Heart left ventricle (tissue), 16 donors: ENCODE data around the gene GORAB. TPM values are rescaled to one million over a fixed set of nuclear protein-coding genes. Genes with fewer than 3 reads are reported as not detected.

ENCODE experiments used
- ATAC-seq, 4 donors: fragments of 200-7000 bp; cut with Tn5 transposase; one replicate each; pipeline ENCODE4 v1.9.1; 2020 to 2022; ENCODE audit warnings: moderate library complexity in 4 of 4, mild to moderate bottlenecking in 3 of 4, moderate number of reproducible peaks in 1 of 4
- DNase-seq, 5 donors: peaks; one replicate each; pipeline ENCODE4 v3.0.0-alpha.2; 2020
- H3K27ac ChIP-seq, 12 donors: fragments of 200-600 bp; sonication (generic) in 4 of 12; one replicate each; pipeline versions ENCODE4 v1.5.0 to v1.8.0; 2016 to 2022; ENCODE audit warnings: mild to moderate bottlenecking in 2 of 12
- H3K27me3 ChIP-seq, 9 donors: fragments of 200-600 bp; sonication (generic) in 2 of 9; one replicate each; pipeline versions ENCODE4 v1.5.1 to v1.8.0; 2016 to 2022; ENCODE audit warnings: mild to moderate bottlenecking in 3 of 9
- H3K36me3 ChIP-seq, 9 donors: fragments of 200-600 bp; sonication (generic) in 2 of 9; one replicate each; pipeline versions ENCODE4 v1.5.0 to v1.8.0; 2018 to 2022; ENCODE audit warnings: mild to moderate bottlenecking in 2 of 9
- H3K4me1 ChIP-seq, 12 donors: fragments of 200-600 bp; sonication (generic) in 4 of 12; one replicate each; pipeline versions ENCODE4 v1.5.0 to v1.8.0; 2016 to 2022; ENCODE audit warnings: mild to moderate bottlenecking in 3 of 12
- H3K4me3 ChIP-seq, 12 donors: fragments of 200-600 bp; sonication (generic) in 4 of 12; one replicate each; pipeline versions ENCODE4 v1.5.0 to v1.8.0; 2017 to 2022; ENCODE audit warnings: mild to moderate bottlenecking in 9 of 12, moderate library complexity in 4 of 12
- H3K9me3 ChIP-seq, 12 donors: fragments of 200-600 bp; sonication (generic) in 4 of 12; one replicate each; pipeline versions ENCODE4 v1.5.0 to v1.8.0; 2016 to 2022; ENCODE audit warnings: mild to moderate bottlenecking in 1 of 12
- POLR2A ChIP-seq, 2 donors: fragments of 450-650 bp; IDR thresholded peaks; one replicate each; pipeline ENCODE4 v1.6.1; 2017; ENCODE audit warnings: antibody characterized with exemption in 2 of 2, mild to moderate bottlenecking in 2 of 2, moderate library complexity in 2 of 2
- WGBS, 4 donors: extraction: QIAGEN DNeasy Blood & Tissue Kit in 2 of 4; methylation state at CpG; one replicate each; pipeline versions ENCODE4 v1.1.5 to v1.1.7; 2013 to 2018; 5-methylcytosine and 5-hydroxymethylcytosine counted together
- intact Hi-C, 10 donors: fragments of 100-400 bp; cut with DNase I; formaldehyde crosslinking; loops; one replicate each; pipeline versions ENCODE4 v1.11.1 to v1.14.2; 2022
- polyA plus RNA-seq, 2 donors: library from polyadenylated mRNA; stranded (reverse); fragments of 200-250 nt; gene quantifications; one replicate each; pipeline ENCODE4 v1.2.3, GENCODE V29; 2013
- total RNA-seq, 9 donors: library from RNA; depleted of rRNA in 2 of 9; stranded (reverse); fragments of >200 nt in 2 of 9; fragmentation: NEBNext Ultra II Directional in 3 of 9; extraction: Animal tissue kit (Norgen Biotek cat#: 25700) in 3 of 9; gene quantifications; one replicate each; pipeline versions ENCODE4 v1.1.0 to v1.2.4, GENCODE V29; 2016 to 2023
- TF ChIP-seq, protein P1 (sequence below), 12 donors: fragments of 200-600 bp; sonication (generic) in 4 of 12; IDR thresholded peaks; one replicate each; pipeline versions ENCODE4 v1.5.0 to v1.8.0; 2018 to 2022; ENCODE audit warnings: antibody characterized with exemption in 12 of 12, mild to moderate bottlenecking in 5 of 12
- donor health status: ischemic (EF 13 %, LVEDD 7.1; RV severe dilation, severe dysfunction).
- donor health status: healthy with polysubstance abuse.
- donor health status: DM: no; HTN: yes; CAD: no.
- donor health status: DM: no; HTN: no; CAD: no.
- donor health status: ischemic (EF 25% LVEDD 6.9; RV normal size, moderate dysfunction).
- donor health status: ischemic (EF 25% LVEDD 5.7; RV mildly dilated, moderate dysfunction).
- donor health status: healthy.
- donor health status: DM: yes; HTN: yes; CAD: no.
- donor health status: ischemic (EF 35%, LVEDD 5.7; RV mildly dilated, moderate dysfunction).
- donor health status: nonischemic (EF 11% LVEDD 7.7; RV severe dilation, severe dysfunction).
- donor health status: DM: yes; HTN: yes; CAD: no.
- donor health status: PGD.
- donor health status: ischemic (EF 29% LVEDD 5.4; RV normal size, mild dysfunction).
- donor health status: nonischemic (EF 23%, LVEDD 6.1; RV moderate dilation, normal function).

GORAB gene
- total and polyA plus RNA-seq, 11 donors: 4.7 to 15.5 (median 7.3) TPM

DNA sequence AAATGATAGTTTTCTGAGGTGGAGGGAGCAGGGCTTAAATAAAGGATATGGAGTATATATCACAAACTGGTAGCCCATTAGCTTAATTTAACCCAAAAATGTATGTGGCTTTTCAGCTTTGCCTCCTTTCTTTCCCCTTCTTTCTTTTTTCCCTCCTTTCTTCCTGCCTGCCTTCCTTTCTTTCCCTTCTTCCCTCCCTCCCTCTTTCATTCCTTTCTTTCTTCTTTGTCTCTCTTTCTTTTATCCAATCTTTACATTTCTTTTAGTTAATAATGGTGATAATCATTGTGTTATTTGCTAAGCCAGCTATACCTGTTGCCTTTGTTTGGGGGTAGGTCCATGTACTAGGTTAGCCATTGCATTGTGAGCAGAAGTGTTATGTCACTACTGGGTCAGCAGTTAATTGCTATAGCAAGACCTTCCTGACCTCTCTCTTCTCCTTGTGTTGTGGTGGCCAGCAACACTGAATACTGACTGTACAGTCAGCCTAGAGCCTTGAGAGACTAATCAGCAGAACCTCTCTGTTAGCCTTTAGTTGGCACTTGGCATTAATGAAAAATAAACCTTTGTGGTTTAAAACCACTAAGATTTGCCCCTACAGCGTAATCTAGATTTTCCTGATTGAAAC is 5.1 kb downstream of the GORAB start:
- Histone ChIP-seq H3K27me3 (no peaks in the 10 kb centered on the region), H3K27ac (peak overlapping the region; percentile 6 to 69 (median 60)), H3K9me3 (no peaks in the 10 kb centered on the region), H3K36me3 (peaks cover 0 to 35% (median 30%) of the 10 kb centered on the region in 9 donors), H3K4me1 (peaks cover 0 to 43% (median 30%) of the 10 kb centered on the region in 12 donors), H3K4me3 (no peak overlapping the region)
- DNase-seq (no peak), ATAC-seq (peak; percentile 55 to 66 (median 60))
- TF ChIP-seq, protein P1, sequence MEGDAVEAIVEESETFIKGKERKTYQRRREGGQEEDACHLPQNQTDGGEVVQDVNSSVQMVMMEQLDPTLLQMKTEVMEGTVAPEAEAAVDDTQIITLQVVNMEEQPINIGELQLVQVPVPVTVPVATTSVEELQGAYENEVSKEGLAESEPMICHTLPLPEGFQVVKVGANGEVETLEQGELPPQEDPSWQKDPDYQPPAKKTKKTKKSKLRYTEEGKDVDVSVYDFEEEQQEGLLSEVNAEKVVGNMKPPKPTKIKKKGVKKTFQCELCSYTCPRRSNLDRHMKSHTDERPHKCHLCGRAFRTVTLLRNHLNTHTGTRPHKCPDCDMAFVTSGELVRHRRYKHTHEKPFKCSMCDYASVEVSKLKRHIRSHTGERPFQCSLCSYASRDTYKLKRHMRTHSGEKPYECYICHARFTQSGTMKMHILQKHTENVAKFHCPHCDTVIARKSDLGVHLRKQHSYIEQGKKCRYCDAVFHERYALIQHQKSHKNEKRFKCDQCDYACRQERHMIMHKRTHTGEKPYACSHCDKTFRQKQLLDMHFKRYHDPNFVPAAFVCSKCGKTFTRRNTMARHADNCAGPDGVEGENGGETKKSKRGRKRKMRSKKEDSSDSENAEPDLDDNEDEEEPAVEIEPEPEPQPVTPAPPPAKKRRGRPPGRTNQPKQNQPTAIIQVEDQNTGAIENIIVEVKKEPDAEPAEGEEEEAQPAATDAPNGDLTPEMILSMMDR (IDR thresholded peaks at IDR 0.05): no peak
- TF ChIP-seq POLR2A (IDR thresholded peaks at IDR 0.05): no peak
- intact Hi-C loops: loop anchor here in 6 of 10 donors (10.0 kb wide), 7 partner anchors 128 to 602 kb away; partner anchors contain the start of genes NTMT2 (in 3 of the 6), KIFAP3 (in 1 of the 6) and PRRX1 (in 1 of the 6)
- WGBS, 4 donors: 92 to 99% (median 94%) methylated on average over 1 of the region's 1 CpG

DNA sequence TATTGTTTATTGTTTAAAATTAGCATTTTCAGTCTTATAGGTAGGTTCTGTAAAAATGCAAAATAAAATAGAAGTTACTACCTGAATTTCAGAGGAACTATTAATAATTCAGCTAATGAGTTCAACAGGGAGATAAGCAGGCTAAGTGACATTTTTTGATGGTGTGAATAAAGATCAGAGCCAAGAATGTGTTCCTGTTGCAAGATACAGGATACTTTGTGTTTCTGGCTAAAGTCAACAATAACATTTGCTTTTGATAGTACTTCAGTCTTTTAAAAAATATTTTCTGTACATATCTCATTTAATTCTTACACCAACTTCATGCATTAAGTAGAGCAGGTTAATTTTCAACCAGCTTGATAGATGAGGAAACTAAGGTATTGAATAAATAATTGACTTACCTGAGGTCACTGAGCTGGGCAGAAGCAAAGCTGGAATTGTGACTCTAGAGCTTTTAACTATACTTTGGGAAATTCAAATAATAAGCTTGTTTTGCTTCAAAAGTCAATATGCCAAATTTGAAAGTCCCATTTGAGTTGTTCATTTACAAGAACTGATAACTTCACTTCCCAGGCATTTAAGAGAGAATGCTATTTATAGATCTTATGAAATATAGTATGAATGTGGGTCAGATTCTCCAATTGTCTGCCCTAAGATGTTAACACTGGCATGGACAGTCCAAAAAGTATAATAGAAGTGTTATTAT is 6.0 kb downstream of the GORAB start:
- peak; percentile 49 to 83 (median 64) for ATAC-seq
- peaks cover 0 to 44% (median 39%) of the 10 kb centered on the region in 9 donors for H3K36me3 ChIP-seq
- DNase-seq: no peak
- intact Hi-C loops: loop anchor here in 6 of 10 donors (10.0 kb wide), 7 partner anchors 127 to 603 kb away; partner anchors contain the start of genes NTMT2 (in 3 of the 6), KIFAP3 (in 1 of the 6) and PRRX1 (in 1 of the 6)
- H3K27ac ChIP-seq: peak overlapping the region in 11 of 12 donors; percentile 6 to 69 (median 61)
- no peak overlapping the region for H3K4me3 ChIP-seq
- no peaks in the 10 kb centered on the region for H3K27me3 ChIP-seq
- no peak for TF ChIP-seq POLR2A (IDR thresholded peaks at IDR 0.05)
- TF ChIP-seq, protein P1 (IDR thresholded peaks at IDR 0.05): no peak
- H3K9me3 ChIP-seq: no peaks in the 10 kb centered on the region
- H3K4me1 ChIP-seq: peaks cover 0 to 38% (median 26%) of the 10 kb centered on the region in 12 donors

DNA sequence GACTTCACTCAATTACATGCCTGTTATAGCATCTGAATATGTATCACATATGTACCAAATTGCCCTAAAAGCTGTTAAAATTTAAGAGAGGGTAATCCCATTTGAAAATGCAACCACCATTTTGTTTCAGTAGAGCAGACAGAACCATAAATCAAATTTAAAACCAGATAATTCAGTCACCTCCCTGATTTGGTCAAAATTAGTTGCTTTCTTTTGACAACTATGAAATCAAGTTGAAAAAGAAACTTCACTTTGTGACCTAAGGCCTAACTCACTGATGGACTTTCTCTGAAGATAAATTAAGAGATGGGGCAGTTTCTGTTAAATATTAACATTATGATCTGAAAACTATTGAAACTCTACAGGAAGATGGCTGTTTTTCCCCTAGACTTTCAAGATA is 6.7 kb downstream of the GORAB start:
- Histone ChIP-seq H3K27ac (peak overlapping the region in 9 of 12 donors; percentile 8 to 69 (median 61)), H3K27me3 (no peaks in the 10 kb centered on the region), H3K4me3 (no peak overlapping the region), H3K4me1 (peaks cover 0 to 31% (median 20%) of the 10 kb centered on the region in 12 donors), H3K9me3 (no peaks in the 10 kb centered on the region), H3K36me3 (peaks cover 0 to 51% (median 46%) of the 10 kb centered on the region in 9 donors)
- ATAC-seq (no peak), DNase-seq (no peak)
- TF ChIP-seq, protein P1 (IDR thresholded peaks at IDR 0.05): no peak
- no peak for TF ChIP-seq POLR2A (IDR thresholded peaks at IDR 0.05)
- intact Hi-C loops: loop anchor here in 6 of 10 donors (10.0 kb wide), 7 partner anchors 126 to 604 kb away; partner anchors contain the start of genes NTMT2 (in 3 of the 6), KIFAP3 (in 1 of the 6) and PRRX1 (in 1 of the 6)

DNA sequence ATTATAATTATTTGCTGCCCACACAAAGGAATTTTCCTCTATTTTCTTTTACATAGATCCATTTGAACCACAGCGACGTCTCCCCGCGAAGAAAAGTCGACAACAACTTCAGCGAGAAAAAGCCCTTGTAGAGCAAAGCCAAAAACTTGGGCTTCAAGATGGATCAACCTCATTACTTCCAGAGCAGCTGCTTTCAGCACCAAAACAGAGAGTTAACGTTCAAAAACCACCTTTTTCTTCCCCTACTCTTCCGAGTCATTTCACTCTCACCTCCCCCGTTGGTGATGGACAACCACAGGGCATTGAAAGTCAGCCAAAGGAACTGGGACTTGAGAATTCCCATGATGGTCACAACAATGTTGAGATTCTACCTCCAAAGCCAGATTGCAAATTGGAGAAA is 7.2 kb downstream of the GORAB start:
- intact Hi-C loops: loop anchor here in 6 of 10 donors (10.0 kb wide), 7 partner anchors 126 to 604 kb away; partner anchors contain the start of genes NTMT2 (in 3 of the 6), KIFAP3 (in 1 of the 6) and PRRX1 (in 1 of the 6)
- ATAC-seq: no peak

More for the DNA sequence above, 7.2 kb downstream of the GORAB start:
- Histone ChIP-seq H3K27ac (peak overlapping the region in 4 of 12 donors; percentile 58 to 65 (median 62)), H3K36me3 (peaks cover 0 to 56% (median 51%) of the 10 kb centered on the region in 9 donors), H3K9me3 (no peaks in the 10 kb centered on the region), H3K4me1 (peaks cover 0 to 26% (median 18%) of the 10 kb centered on the region in 12 donors), H3K27me3 (no peaks in the 10 kb centered on the region), H3K4me3 (no peak overlapping the region)
- no peak for DNase-seq
- TF ChIP-seq, protein P1 (IDR thresholded peaks at IDR 0.05): no peak
- no peak for TF ChIP-seq POLR2A (IDR thresholded peaks at IDR 0.05)
- 94 to 95% (median 94%) methylated on average over 9 of the region's 9 CpGs for WGBS, 4 donors
